ENCODE results near the gene CMTR1. TPM values are rescaled to one million over a fixed set of nuclear protein-coding genes. Genes with fewer than 3 reads are reported as not detected.

Gene CMTR1
- total RNA-seq, 1 experiment from 2014 or later: 34.8 TPM

GRCh38 chr6:37391120-37391519 is 41.9 kb upstream of the CMTR1 start:
- H3K4ac ChIP-seq (ENCODE audit: low read depth, low read length): no peak overlapping the region
- H3K9me3 ChIP-seq (ENCODE audit: control insufficient read depth, low read depth, low read length): no peaks in the 10 kb centered on the region
- H3K27ac ChIP-seq (ENCODE audit: insufficient read length, low read depth, low read length): no peak overlapping the region
- Mint-ChIP-seq H3K9me3 (no peaks in the 10 kb centered on the region), H3K36me3 (ENCODE audit: insufficient read depth in 1 of 3, low read depth in 3 of 3) (peaks cover 0 to 22% (median 10%) of the 10 kb centered on the region in 3 experiments; a peak in 5 of 7 replicates), H3K4me1 (no peaks in the 10 kb centered on the region), H3K4me3 (no peak overlapping the region), H3K27me3 (ENCODE audit: low read depth) (no peaks in the 10 kb centered on the region), H3K27ac (0 out of 7 replicates have a peak overlapping the region, but pooled peaks of 1 of the 3 experiments have one; percentile 42)
- H2BK20ac ChIP-seq (ENCODE audit: low read depth, low read length, poor library complexity, severe bottlenecking): no peak overlapping the region
- H3K23ac ChIP-seq (ENCODE audit: insufficient read length, low read depth, low read length): no peak overlapping the region
- H3K79me2 ChIP-seq (ENCODE audit: insufficient read depth, low read length): no peaks in the 10 kb centered on the region
- no peak overlapping the region for H2AK5ac ChIP-seq (ENCODE audit: insufficient read length, low read length)
- no peak overlapping the region for H3K14ac ChIP-seq (ENCODE audit: insufficient read depth, low read length)
- H3K4me1 ChIP-seq (ENCODE audit: insufficient read depth, low read length): no peaks in the 10 kb centered on the region
- no peak overlapping the region for H4K91ac ChIP-seq (ENCODE audit: insufficient read length, low read depth, low read length)
- DNase-seq: no peak
- TF ChIP-seq CTCF (conservative IDR thresholded peaks at IDR 0.05): no peak
- no peak overlapping the region for H4K8ac ChIP-seq (replicated peaks; ENCODE audit: insufficient read length, low read depth, low read length)
- H2BK15ac ChIP-seq (ENCODE audit: low read depth, low read length): no peak overlapping the region
- H3K4me2 ChIP-seq (ENCODE audit: insufficient read depth, insufficient read length, low read length): no peak overlapping the region
- H2BK12ac ChIP-seq (ENCODE audit: insufficient read length, low read depth, low read length): no peak overlapping the region
- H3K79me1 ChIP-seq (ENCODE audit: insufficient read depth, low read depth, low read length, poor library complexity, severe bottlenecking): no peaks in the 10 kb centered on the region
- H3K9ac ChIP-seq (ENCODE audit: extremely low read depth, insufficient read length, low read length): no peak overlapping the region
- H3T11ph ChIP-seq (ENCODE audit: low read length): no peak overlapping the region
- H4K5ac ChIP-seq (ENCODE audit: insufficient read length, low read depth, low read length): no peak overlapping the region
- H2BK5ac ChIP-seq (ENCODE audit: insufficient read length, low read length): no peak overlapping the region
- no peak overlapping the region for H2AFZ ChIP-seq (ENCODE audit: low read length)
- no CpG with 5 or more reads among the region's 2 CpGs for WGBS (ENCODE audit: extremely low coverage, insufficient read length, low lambda C conversion rate)
- H3K23me2 ChIP-seq (ENCODE audit: insufficient read length, low read depth, low read length, poor library complexity, severe bottlenecking): no peaks in the 10 kb centered on the region
- no peak overlapping the region for H2BK120ac ChIP-seq (ENCODE audit: low read depth, low read length, poor library complexity, severe bottlenecking)
- no peak overlapping the region for H3K56ac ChIP-seq (ENCODE audit: insufficient read length, low read depth, low read length)
- H3K18ac ChIP-seq (ENCODE audit: insufficient read length, low read depth, low read length): no peak overlapping the region
- no peaks in the 10 kb centered on the region for H3K27me3 ChIP-seq (ENCODE audit: insufficient read depth, low read length)
- H4K20me1 ChIP-seq (ENCODE audit: control insufficient read depth, insufficient read depth, insufficient read length): no peaks in the 10 kb centered on the region

All from H9 (cell line).